Parathyroid adenoma (tissue), 2 donors: Measurements from ENCODE around the gene PLAGL1.

ENCODE experiments used
- H2AFZ ChIP-seq: fragments of 300-600 bp; sonication (generic); one replicate; pipeline ENCODE4 v1.7.0; 2017; ENCODE audit warnings: antibody characterized with exemption, mild to moderate bottlenecking
- H3K27ac ChIP-seq: fragments of 300-600 bp; sonication (generic); one replicate; pipeline ENCODE4 v1.7.0; 2017
- H3K27me3 ChIP-seq: fragments of 300-600 bp; sonication (generic); one replicate; pipeline ENCODE4 v1.7.0; 2017; ENCODE audit warnings: low read length; ENCODE audit not compliant: control insufficient read depth, insufficient read depth
- H3K36me3 ChIP-seq: fragments of 300-600 bp; sonication (generic); one replicate; pipeline ENCODE4 v1.7.0; 2017; ENCODE audit warnings: low read length; ENCODE audit not compliant: control insufficient read depth, insufficient read depth
- H3K4me1 ChIP-seq: fragments of 300-600 bp; sonication (generic); one replicate; pipeline ENCODE4 v1.7.0; 2017; ENCODE audit warnings: control low read depth
- H3K4me2 ChIP-seq: fragments of 300-600 bp; sonication (generic); one replicate; pipeline ENCODE4 v1.7.0; 2017; ENCODE audit warnings: low read length
- H3K4me3 ChIP-seq: fragments of 300-600 bp; sonication (generic); one replicate; pipeline ENCODE4 v1.7.0; 2017; ENCODE audit warnings: low read depth, low read length
- H3K79me2 ChIP-seq: fragments of 300-600 bp; sonication (generic); one replicate; pipeline ENCODE4 v1.7.0; 2017; ENCODE audit warnings: control low read depth
- H3K9ac ChIP-seq: fragments of 300-600 bp; sonication (generic); one replicate; pipeline ENCODE4 v1.7.0; 2017; ENCODE audit warnings: mild to moderate bottlenecking
- H3K9me3 ChIP-seq: fragments of 300-600 bp; sonication (generic); one replicate; pipeline ENCODE4 v1.7.0; 2017; ENCODE audit warnings: low read length; ENCODE audit not compliant: control insufficient read depth
- CTCF ChIP-seq: fragments of 300-600 bp; sonication (generic); IDR thresholded peaks from one replicate; pipeline ENCODE4 v1.7.0; 2017; ENCODE audit warnings: antibody characterized with exemption, mild to moderate bottlenecking
- donor health status: primary hyperparathyroidism.

Gene PLAGL1

GRCh38 chr6:143967706-143968376, 40.2 kb downstream of the PLAGL1 start:
- no peaks in the 10 kb centered on the region for H3K4me1 ChIP-seq
- no peak overlapping the region for H2AFZ ChIP-seq
- TF ChIP-seq CTCF = no peak
- H3K27me3 ChIP-seq = no peaks in the 10 kb centered on the region
- no peak overlapping the region for H3K4me3 ChIP-seq
- H3K27ac ChIP-seq = no peak overlapping the region
- H3K79me2 ChIP-seq = no peaks in the 10 kb centered on the region
- no peak overlapping the region for H3K4me2 ChIP-seq
- H3K36me3 ChIP-seq = no peaks in the 10 kb centered on the region
- H3K9me3 ChIP-seq = no peaks in the 10 kb centered on the region
- H3K9ac ChIP-seq = no peak overlapping the region

GRCh38 chr6:143966312-143966711, 41.7 kb downstream of the PLAGL1 start:
- no peak for TF ChIP-seq CTCF
- H3K4me3 ChIP-seq = no peak overlapping the region
- no peaks in the 10 kb centered on the region for H3K27me3 ChIP-seq
- no peaks in the 10 kb centered on the region for H3K4me1 ChIP-seq
- no peak overlapping the region for H3K4me2 ChIP-seq
- H3K36me3 ChIP-seq = no peaks in the 10 kb centered on the region
- H3K9me3 ChIP-seq = no peaks in the 10 kb centered on the region
- no peak overlapping the region for H3K27ac ChIP-seq
- no peak overlapping the region for H3K9ac ChIP-seq
- H2AFZ ChIP-seq = no peak overlapping the region
- H3K79me2 ChIP-seq = no peaks in the 10 kb centered on the region

GRCh38 chr6:143965503-143966171, 42.4 kb downstream of the PLAGL1 start:
- H3K79me2 ChIP-seq = no peaks in the 10 kb centered on the region
- no peaks in the 10 kb centered on the region for H3K4me1 ChIP-seq
- H2AFZ ChIP-seq = no peak overlapping the region
- no peak for TF ChIP-seq CTCF
- no peak overlapping the region for H3K27ac ChIP-seq
- H3K4me3 ChIP-seq = no peak overlapping the region
- H3K4me2 ChIP-seq = no peak overlapping the region
- H3K9ac ChIP-seq = no peak overlapping the region
- H3K27me3 ChIP-seq = no peaks in the 10 kb centered on the region
- H3K36me3 ChIP-seq = no peaks in the 10 kb centered on the region
- no peaks in the 10 kb centered on the region for H3K9me3 ChIP-seq

- H3K79me2 ChIP-seq = no peaks in the 10 kb centered on the region
- H3K9me3 ChIP-seq = no peaks in the 10 kb centered on the region
- no peak overlapping the region for H3K4me2 ChIP-seq
- H3K36me3 ChIP-seq = no peaks in the 10 kb centered on the region
- H3K27ac ChIP-seq = no peak overlapping the region
- no peaks in the 10 kb centered on the region for H3K27me3 ChIP-seq
- no peak overlapping the region for H2AFZ ChIP-seq
- no peak overlapping the region for H3K9ac ChIP-seq
- no peak overlapping the region for H3K4me3 ChIP-seq
- no peak for TF ChIP-seq CTCF
- no peaks in the 10 kb centered on the region for H3K4me1 ChIP-seq
Observed at GRCh38 chr6:143964674-143965081, 43.4 kb downstream of the PLAGL1 start.
